Rectal smooth muscle tissue (tissue), 1 donor: ENCODE data around the gene EFCAB5.
"Not testable (repeated sequence)": the region's sequence is repeated elsewhere in the genome, so short reads cannot be mapped to it uniquely, and the experiment has no call there.

ENCODE experiments used
- H3K27ac ChIP-seq: one replicate; pipeline ENCODE4 v1.7.0; 2013; ENCODE audit warnings: low read depth, low read length, inconsistent platforms
- H3K27me3 ChIP-seq: one replicate; pipeline ENCODE4 v1.7.0; 2013; ENCODE audit warnings: low read length; ENCODE audit not compliant: control insufficient read depth, insufficient read depth
- H3K36me3 ChIP-seq: one replicate; pipeline ENCODE4 v1.7.0; 2013; ENCODE audit warnings: low read length; ENCODE audit not compliant: control insufficient read depth, insufficient read depth
- H3K4me1 ChIP-seq: one replicate; pipeline ENCODE4 v1.7.0; 2013; ENCODE audit warnings: low read length; ENCODE audit not compliant: control insufficient read depth, insufficient read depth
- H3K4me3 ChIP-seq: one replicate; pipeline ENCODE4 v1.7.0; 2013; ENCODE audit warnings: low read length
- H3K9ac ChIP-seq: one replicate; pipeline ENCODE4 v1.7.0; 2013; ENCODE audit warnings: low read length

EFCAB5 gene

DNA sequence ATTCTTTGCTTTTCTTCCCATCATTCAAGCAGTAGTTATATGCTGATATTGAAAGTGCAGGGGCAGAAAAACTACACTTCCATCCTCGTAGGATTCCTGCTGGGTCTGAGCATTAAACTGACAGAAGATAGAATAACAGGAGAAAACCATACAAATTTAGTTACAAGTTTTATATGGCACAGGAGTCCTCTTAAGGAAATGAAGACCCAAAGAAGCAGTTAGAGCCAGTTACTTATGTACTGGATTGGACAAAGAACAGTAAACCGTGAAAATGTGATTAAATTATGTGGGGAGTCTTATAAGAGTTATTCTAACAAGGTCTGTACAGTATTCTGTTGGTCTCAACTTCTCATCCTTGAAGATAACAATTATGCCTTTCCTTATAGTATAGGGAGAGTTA lies 93.9 kb downstream of the EFCAB5 start:
- H3K4me1 ChIP-seq: no peaks in the 10 kb centered on the region
- H3K4me3 ChIP-seq: no peak overlapping the region
- H3K9ac ChIP-seq: no peak overlapping the region
- no peaks in the 10 kb centered on the region for H3K27me3 ChIP-seq
- no peak overlapping the region for H3K27ac ChIP-seq
- H3K36me3 ChIP-seq: no peaks in the 10 kb centered on the region

DNA sequence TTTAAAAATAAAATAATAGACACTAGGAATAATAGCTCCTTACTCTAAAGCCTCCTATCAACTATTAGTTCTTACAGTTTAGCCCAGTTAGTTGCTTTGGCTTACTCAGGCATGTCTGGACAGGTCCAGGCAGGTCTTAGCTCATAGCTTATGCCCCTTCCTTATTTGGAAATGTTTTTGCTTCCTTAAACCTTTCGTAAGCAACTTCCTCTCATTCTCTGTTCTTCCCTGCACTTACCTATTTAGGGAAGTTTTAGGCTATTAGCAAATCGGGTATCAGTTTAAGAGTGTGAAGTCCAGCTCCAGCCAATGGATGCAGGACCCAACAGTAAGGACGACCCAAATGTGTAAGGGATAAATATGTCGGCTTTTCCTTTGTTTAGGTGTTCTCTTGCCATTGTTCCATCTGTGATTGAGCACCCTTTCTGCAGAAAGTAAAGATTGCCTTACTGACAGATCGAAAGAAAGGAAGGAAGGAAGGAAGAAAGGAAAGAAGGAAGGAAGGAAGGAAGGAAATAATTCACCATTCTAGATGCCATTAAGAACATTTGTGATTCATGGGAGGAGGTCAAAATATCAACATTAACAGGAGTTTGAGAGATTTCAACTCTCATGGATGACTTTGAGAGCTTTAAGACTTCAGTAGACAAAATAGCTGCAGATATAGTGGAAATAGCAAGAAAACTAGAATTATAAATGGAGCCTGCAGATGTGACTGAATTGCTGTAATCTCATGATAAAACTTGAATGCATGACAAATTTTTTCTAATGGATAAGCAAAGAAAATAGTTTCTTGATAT lies 99.5 kb downstream of the EFCAB5 start:
- not testable (repeated sequence) for H3K27me3 ChIP-seq, H3K27ac ChIP-seq, H3K9ac ChIP-seq, H3K4me3 ChIP-seq, H3K36me3 ChIP-seq, H3K4me1 ChIP-seq

DNA sequence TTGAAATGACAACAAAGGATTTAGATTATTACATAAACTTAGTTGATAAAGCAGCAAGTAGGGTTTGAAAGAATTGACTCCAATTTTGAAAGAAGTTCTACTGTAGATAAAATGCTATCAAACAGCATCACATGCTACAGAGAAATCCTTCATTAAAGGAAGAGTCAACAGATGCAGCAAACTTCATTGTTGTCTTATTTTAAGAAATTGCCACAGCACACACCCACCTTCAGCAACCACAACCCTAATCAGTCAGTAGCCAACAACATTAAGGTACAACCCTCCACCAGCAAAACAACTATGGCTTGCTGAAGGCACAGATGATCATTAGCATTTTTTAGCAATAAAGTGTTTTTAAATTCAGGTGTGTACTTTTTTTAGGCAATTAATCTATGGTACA lies 100.1 kb downstream of the EFCAB5 start:
- no peak overlapping the region for H3K27ac ChIP-seq
- H3K9ac ChIP-seq: no peak overlapping the region
- no peaks in the 10 kb centered on the region for H3K36me3 ChIP-seq
- H3K27me3 ChIP-seq: no peaks in the 10 kb centered on the region
- no peak overlapping the region for H3K4me3 ChIP-seq
- H3K4me1 ChIP-seq: no peaks in the 10 kb centered on the region

DNA sequence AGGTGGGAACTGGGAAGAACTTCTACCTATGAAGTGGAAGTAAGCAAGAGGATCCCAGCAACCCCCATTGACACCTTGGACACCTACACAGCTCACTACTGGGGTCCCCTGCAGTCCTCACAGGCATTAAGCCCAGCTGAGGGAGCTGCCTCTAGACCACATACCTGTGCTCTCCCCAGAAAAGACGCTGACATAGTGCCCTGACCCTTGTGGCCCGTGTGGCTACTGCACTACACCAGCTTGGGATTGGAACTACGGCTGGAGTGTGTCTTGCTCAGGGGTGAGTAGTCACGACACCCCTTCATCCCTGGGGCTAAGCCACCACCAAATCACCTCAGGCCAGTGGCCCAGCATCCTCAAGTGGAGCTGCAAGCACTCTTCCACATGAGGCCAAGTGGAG lies 120.9 kb downstream of the EFCAB5 start:
- H3K36me3 ChIP-seq: no peaks in the 10 kb centered on the region
- no peak overlapping the region for H3K9ac ChIP-seq
- H3K4me3 ChIP-seq: no peak overlapping the region
- H3K27me3 ChIP-seq: no peaks in the 10 kb centered on the region
- no peaks in the 10 kb centered on the region for H3K4me1 ChIP-seq
- no peak overlapping the region for H3K27ac ChIP-seq

DNA sequence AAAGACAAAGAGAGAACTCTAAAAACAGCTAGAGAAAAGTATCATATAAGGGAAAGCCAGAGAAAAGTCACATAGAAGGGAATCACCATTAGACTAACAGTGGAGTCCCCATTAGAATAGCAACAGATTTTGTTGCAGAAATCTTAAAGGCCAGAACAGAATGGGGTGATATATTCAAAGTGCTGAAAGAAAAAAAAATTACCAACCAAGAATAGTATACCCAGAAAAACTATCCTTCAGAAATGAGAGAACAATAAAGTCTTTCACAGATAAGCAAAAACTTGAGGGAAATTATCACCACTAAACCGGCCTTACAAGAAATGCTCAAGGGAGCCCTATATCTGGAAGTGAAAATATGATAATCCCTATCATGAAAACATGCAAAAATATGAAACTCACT lies 123.3 kb downstream of the EFCAB5 start:
- Histone ChIP-seq H3K4me3 (no peak overlapping the region), H3K9ac (no peak overlapping the region), H3K4me1 (no peaks in the 10 kb centered on the region)

DNA sequence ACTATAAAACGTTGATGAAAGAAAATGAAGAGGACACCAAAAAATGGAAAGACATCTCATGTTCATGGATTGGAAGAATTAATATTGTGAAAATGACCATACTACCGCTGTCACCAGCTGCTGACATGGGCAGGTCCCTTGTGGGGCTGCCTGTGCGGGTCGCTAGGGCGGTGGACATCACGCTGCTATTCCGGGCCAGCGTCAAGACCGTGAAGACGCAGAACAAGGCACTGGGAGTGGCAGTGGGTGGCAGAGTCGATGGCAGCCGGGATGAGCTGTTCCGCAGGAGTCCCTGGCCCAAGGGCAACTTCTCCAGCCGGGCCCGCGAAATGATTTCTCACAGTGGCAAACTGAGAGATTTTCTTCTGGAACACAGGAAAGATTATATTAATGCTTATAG lies 127.0 kb downstream of the EFCAB5 start:
- H3K27me3 ChIP-seq: no peaks in the 10 kb centered on the region
- H3K9ac ChIP-seq: no peak overlapping the region
- no peaks in the 10 kb centered on the region for H3K4me1 ChIP-seq
- no peaks in the 10 kb centered on the region for H3K36me3 ChIP-seq
- no peak overlapping the region for H3K4me3 ChIP-seq
- H3K27ac ChIP-seq: no peak overlapping the region

More for the DNA sequence above, 123.3 kb downstream of the EFCAB5 start:
- no peaks in the 10 kb centered on the region for H3K27me3 ChIP-seq
- H3K36me3 ChIP-seq: no peaks in the 10 kb centered on the region
- no peak overlapping the region for H3K27ac ChIP-seq

DNA sequence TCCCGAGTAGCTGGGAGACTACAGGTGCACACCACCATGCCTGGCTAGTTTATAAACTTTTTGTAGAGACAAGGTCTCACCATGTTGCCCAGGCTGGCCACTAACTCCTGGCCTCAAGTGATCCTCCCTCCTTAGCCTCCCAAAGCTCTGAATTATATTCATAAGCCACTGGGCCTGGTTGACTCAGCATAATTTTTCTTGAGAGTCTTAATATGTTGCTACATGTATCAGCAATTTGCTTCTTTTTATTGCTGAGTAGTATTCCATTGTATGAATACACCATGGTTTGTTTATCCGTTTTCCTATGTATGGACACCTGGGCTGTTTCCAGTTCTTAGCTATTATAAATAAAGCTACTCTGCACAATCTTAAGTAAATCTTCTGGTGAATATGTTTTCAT lies 132.8 kb downstream of the EFCAB5 start:
- no peaks in the 10 kb centered on the region for H3K36me3 ChIP-seq
- H3K4me1 ChIP-seq: no peaks in the 10 kb centered on the region
- no peak overlapping the region for H3K4me3 ChIP-seq
- no peak overlapping the region for H3K27ac ChIP-seq
- no peak overlapping the region for H3K9ac ChIP-seq
- no peaks in the 10 kb centered on the region for H3K27me3 ChIP-seq

DNA sequence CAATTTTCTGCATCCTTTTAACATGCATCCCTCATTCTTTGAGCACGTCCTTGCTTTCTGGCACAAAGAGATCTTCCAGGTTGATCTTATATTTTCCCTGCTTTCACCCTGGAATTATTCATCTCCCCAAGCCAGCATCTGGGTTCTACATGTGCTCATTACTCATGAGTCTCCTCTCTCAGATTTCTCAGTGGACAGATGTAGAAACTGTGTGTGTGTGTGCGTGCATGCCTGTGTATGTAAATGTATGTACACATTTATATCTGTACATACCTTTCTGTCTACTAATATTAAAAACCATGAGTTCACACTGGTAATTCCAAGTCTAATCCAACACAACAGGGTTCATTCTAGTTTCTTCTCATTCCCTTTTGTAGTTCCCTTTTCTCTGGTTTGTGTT lies 133.3 kb downstream of the EFCAB5 start:
- Histone ChIP-seq H3K27me3 (no peaks in the 10 kb centered on the region), H3K9ac (no peak overlapping the region), H3K27ac (no peak overlapping the region), H3K4me1 (no peaks in the 10 kb centered on the region), H3K36me3 (no peaks in the 10 kb centered on the region), H3K4me3 (no peak overlapping the region)

DNA sequence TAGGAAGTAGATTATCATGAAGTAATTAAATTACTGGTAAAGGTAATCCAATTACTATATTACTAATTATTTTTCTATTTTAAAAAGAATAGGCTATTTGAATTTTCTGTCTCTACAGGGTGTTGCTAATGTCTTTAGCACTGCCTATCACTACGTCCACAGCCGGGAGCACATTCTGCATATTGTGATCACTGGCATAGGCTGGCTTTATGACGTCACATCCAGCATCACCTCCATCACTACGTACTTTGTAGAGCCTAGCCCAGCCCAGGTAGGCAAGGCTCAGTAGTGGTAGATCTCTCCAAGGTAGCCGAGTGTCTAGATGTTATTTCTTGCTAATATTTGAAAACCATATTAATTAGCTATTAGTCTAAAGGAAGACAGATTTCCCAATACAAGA lies 141.3 kb downstream of the EFCAB5 start:
- H3K4me1 ChIP-seq: no peaks in the 10 kb centered on the region
- H3K27me3 ChIP-seq: no peaks in the 10 kb centered on the region
- H3K9ac ChIP-seq: no peak overlapping the region
- H3K27ac ChIP-seq: no peak overlapping the region
- H3K36me3 ChIP-seq: no peaks in the 10 kb centered on the region
- no peak overlapping the region for H3K4me3 ChIP-seq

DNA sequence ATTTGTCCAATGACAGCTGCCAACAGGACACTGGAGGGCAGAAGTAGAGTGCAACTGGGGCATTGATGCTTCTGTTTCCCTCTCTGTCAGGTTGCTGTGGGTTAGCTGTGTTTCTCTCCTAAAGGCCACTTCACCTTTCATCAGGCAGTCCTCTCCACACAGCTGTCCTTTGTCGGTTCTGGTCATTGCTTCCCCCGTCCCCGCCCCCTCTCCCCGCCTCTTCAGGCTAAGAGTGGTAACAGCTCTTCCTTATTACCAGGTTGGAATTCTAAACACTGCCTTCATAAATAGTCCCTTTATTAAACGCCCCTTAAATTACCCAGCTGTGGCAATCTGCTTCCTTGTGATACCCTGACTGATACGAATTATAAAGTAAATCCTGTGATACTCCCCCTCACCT lies 143.4 kb downstream of the EFCAB5 start:
- H3K27ac ChIP-seq: no peak overlapping the region
- no peak overlapping the region for H3K4me3 ChIP-seq
- H3K4me1 ChIP-seq: no peaks in the 10 kb centered on the region
- H3K36me3 ChIP-seq: no peaks in the 10 kb centered on the region
- H3K27me3 ChIP-seq: no peaks in the 10 kb centered on the region
- no peak overlapping the region for H3K9ac ChIP-seq

DNA sequence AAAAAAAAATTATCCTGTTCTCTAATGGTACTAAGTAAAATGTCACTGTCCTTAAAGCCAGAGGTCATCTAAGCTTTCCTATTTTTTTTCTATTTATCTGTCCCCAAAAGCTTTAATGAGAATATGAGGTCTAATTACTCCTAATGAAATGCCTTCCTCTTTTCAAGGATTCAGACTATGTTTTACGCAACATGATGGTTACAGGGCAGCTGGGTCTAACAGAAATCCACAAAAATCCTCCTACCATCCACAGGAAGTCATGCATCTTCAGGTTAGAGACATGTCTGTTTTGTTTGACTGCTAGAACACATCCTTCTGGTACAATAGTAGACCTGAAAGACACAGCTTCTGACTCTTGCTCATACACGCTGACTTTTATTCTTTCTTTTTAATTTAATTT lies 145.5 kb downstream of the EFCAB5 start:
- Histone ChIP-seq H3K36me3 (no peaks in the 10 kb centered on the region), H3K9ac (no peak overlapping the region)

DNA sequence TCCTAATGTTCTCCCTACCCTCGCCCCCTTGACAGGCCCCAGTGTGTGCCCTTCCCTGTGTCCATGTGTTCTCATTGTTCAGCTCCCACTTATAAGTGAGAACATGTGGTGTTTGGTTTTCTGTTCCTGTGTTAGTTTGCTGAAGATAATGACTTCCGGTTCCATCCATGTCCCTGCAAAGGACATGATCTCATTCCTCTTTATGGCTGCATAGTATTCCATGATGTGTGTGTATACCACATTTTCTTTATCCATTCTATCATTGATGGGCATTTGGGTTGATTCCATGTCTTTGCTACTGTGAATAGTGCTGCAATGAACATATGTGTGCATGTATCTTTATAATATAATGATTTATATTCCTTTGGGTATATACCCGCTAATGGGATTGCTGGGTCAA lies 146.0 kb downstream of the EFCAB5 start:
- H3K9ac ChIP-seq, H3K27me3 ChIP-seq, H3K4me1 ChIP-seq, H3K27ac ChIP-seq, H3K4me3 ChIP-seq, H3K36me3 ChIP-seq: not testable (repeated sequence)

More for the DNA sequence above, 145.5 kb downstream of the EFCAB5 start:
- no peak overlapping the region for H3K4me3 ChIP-seq
- no peak overlapping the region for H3K27ac ChIP-seq
- no peaks in the 10 kb centered on the region for H3K4me1 ChIP-seq
- no peaks in the 10 kb centered on the region for H3K27me3 ChIP-seq

DNA sequence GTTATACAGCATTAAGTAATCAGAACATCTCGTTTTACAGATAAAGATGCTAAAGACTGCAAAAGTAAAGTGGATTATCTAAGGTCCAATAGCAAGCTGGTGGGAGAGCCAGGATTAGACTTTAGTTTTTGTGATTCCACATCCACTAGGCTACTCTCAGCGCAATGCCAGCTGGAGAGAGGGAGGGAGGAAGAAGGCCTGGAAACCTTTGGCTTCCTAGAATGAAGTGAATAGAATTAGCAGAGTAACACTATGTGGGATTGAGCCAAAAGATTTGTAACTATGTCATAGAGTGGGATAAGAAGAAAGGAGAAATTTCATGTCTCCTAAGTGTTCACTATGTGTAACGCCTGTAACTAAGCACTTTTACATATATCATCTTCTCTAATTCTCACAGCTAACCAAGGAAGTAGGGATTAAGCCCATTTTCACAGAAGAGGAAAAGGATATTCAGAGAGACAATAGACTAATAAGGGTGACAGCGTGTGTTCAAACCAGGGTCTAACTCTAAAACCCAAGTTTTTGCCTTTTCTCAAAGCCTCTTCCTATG lies 149.8 kb downstream of the EFCAB5 start:
- H3K27me3 ChIP-seq: no peaks in the 10 kb centered on the region
- H3K4me1 ChIP-seq: peaks cover 3% of the 10 kb centered on the region
- H3K9ac ChIP-seq: no peak overlapping the region
- H3K27ac ChIP-seq: no peak overlapping the region
- H3K4me3 ChIP-seq: no peak overlapping the region
- H3K36me3 ChIP-seq: no peaks in the 10 kb centered on the region
